ENCODE results near the gene RNF222.

DNA sequence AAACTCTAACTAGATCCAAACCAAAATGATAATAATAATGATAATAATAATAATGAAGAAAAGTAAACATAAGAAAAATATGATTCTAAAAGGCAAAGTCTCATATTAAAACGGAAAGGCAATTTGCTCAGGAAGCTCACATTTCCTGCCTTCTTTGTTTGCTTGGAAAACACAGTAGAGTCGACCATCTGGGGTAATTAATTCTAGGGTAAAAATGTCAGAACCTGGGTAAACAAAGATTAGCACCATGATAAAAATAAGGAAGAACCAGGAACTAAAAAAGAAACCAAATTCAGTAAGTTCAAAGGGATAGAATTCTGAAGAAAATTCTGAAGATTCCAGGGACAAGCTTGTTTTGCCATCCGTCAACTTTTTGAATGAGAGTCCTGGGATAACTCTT is 37.4 kb downstream of the RNF222 start:
- TF ChIP-seq POLR2A (IDR thresholded peaks at IDR 0.05; ENCODE audit: low read depth, low read length) (no peak), MXI1 (IDR thresholded peaks at IDR 0.05; ENCODE audit: borderline replicate concordance, low read depth, low read length) (no peak), MAFK (IDR thresholded peaks at IDR 0.05; ENCODE audit: low read depth, low read length) (no peak), NFE2L2 (IDR thresholded peaks at IDR 0.05; ENCODE audit: low read depth, low read length) (no peak), MAZ (IDR thresholded peaks at IDR 0.05; ENCODE audit: borderline replicate concordance, low read depth, low read length) (no peak), SMC3 (IDR thresholded peaks at IDR 0.05; ENCODE audit: low read depth, low read length) (no peak), CHD1 (IDR thresholded peaks at IDR 0.05; ENCODE audit: low read depth, low read length) (no peak), RAD21 (IDR thresholded peaks at IDR 0.05; ENCODE audit: low read length) (no peak)
- TF ChIP-seq, protein P1, sequence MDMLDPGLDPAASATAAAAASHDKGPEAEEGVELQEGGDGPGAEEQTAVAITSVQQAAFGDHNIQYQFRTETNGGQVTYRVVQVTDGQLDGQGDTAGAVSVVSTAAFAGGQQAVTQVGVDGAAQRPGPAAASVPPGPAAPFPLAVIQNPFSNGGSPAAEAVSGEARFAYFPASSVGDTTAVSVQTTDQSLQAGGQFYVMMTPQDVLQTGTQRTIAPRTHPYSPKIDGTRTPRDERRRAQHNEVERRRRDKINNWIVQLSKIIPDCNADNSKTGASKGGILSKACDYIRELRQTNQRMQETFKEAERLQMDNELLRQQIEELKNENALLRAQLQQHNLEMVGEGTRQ (IDR thresholded peaks at IDR 0.05; ENCODE audit: low read depth, low read length): no peak
- TF ChIP-seq, protein P2, sequence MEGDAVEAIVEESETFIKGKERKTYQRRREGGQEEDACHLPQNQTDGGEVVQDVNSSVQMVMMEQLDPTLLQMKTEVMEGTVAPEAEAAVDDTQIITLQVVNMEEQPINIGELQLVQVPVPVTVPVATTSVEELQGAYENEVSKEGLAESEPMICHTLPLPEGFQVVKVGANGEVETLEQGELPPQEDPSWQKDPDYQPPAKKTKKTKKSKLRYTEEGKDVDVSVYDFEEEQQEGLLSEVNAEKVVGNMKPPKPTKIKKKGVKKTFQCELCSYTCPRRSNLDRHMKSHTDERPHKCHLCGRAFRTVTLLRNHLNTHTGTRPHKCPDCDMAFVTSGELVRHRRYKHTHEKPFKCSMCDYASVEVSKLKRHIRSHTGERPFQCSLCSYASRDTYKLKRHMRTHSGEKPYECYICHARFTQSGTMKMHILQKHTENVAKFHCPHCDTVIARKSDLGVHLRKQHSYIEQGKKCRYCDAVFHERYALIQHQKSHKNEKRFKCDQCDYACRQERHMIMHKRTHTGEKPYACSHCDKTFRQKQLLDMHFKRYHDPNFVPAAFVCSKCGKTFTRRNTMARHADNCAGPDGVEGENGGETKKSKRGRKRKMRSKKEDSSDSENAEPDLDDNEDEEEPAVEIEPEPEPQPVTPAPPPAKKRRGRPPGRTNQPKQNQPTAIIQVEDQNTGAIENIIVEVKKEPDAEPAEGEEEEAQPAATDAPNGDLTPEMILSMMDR (conservative IDR thresholded peaks at IDR 0.05; ENCODE audit: low read depth, low read length): no peak

Measured in IMR-90 (cell line).